ENCODE measurements around the gene COMP. TPM values are rescaled to one million over a fixed set of nuclear protein-coding genes. Genes with fewer than 3 reads are reported as not detected.

COMP gene
- total RNA-seq, 4 donors from 2014 or later = 1.3 to 8.0 (median 5.3) TPM; not detected in 1

DNA sequence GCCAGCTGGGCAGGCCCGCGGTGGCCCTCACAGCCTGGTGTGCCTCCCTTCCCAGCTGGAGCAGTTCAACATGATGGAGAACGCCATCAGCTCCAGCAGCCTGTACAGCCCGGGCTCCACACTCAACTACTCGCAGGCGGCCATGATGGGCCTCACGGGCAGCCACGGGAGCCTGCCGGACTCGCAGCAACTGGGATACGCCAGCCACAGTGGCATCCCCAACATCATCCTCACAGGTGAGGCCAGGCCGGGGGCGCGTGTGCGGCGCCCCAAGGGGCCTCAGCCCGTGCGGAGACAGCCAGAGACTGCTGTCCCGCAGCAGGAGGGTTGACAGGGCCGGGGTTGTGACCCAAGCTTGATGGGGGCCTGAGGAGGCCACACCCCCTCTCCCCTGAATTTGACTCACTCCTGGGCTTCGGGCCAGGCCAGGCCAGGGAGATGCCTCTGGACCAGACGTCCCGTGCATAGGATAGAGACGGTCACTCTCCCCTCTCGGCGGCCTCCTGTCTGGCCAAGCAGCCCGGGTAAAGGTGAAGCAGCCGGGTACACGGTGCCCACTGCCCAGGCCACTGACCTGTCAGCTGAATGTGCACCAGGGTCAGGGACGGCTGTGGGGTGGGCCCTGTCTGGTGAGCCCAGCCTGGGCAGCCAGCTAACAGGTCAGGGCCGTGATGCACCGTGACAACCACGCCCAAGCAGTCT lies 15.4 kb downstream of the COMP start:
- H3K27me3 ChIP-seq = peaks cover 0 to 58% (median 0%) of the 10 kb centered on the region in 4 donors
- TF ChIP-seq POLR2A (IDR thresholded peaks at IDR 0.05) = no peak
- TF ChIP-seq, protein P1, sequence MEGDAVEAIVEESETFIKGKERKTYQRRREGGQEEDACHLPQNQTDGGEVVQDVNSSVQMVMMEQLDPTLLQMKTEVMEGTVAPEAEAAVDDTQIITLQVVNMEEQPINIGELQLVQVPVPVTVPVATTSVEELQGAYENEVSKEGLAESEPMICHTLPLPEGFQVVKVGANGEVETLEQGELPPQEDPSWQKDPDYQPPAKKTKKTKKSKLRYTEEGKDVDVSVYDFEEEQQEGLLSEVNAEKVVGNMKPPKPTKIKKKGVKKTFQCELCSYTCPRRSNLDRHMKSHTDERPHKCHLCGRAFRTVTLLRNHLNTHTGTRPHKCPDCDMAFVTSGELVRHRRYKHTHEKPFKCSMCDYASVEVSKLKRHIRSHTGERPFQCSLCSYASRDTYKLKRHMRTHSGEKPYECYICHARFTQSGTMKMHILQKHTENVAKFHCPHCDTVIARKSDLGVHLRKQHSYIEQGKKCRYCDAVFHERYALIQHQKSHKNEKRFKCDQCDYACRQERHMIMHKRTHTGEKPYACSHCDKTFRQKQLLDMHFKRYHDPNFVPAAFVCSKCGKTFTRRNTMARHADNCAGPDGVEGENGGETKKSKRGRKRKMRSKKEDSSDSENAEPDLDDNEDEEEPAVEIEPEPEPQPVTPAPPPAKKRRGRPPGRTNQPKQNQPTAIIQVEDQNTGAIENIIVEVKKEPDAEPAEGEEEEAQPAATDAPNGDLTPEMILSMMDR (IDR thresholded peaks at IDR 0.05) = no peak
- H3K36me3 ChIP-seq = no peaks in the 10 kb centered on the region
- H3K27ac ChIP-seq = no peak overlapping the region
- intact Hi-C loops (cut with DNase I) = no loop called here
- H3K4me3 ChIP-seq = no peak overlapping the region
- H3K4me1 ChIP-seq = peaks cover 0 to 12% (median 0%) of the 10 kb centered on the region in 3 donors
- 87% methylated on average over 13 of the region's 33 CpGs; no CpG with 5 or more reads in 1 of the 2 donors for WGBS, 2 donors
- DNase-seq = no peak
- H3K9me3 ChIP-seq = no peaks in the 10 kb centered on the region

GRCh38 chr19:18774782-18775444 lies 16.2 kb downstream of the COMP start:
- TF ChIP-seq POLR2A (IDR thresholded peaks at IDR 0.05) = no peak
- TF ChIP-seq, protein P1 (IDR thresholded peaks at IDR 0.05) = no peak
- Histone ChIP-seq H3K36me3 (no peaks in the 10 kb centered on the region), H3K4me1 (peaks cover 0 to 12% (median 0%) of the 10 kb centered on the region in 3 donors), H3K27ac (no peak overlapping the region), H3K9me3 (no peaks in the 10 kb centered on the region), H3K27me3 (peaks cover 0 to 50% (median 0%) of the 10 kb centered on the region in 4 donors), H3K4me3 (no peak overlapping the region)
- intact Hi-C loops (cut with DNase I) = no loop called here
- DNase-seq = no peak
- WGBS, 2 donors = 75 to 96% methylated on average over 5 to 11 of the region's 40 CpGs

DNA sequence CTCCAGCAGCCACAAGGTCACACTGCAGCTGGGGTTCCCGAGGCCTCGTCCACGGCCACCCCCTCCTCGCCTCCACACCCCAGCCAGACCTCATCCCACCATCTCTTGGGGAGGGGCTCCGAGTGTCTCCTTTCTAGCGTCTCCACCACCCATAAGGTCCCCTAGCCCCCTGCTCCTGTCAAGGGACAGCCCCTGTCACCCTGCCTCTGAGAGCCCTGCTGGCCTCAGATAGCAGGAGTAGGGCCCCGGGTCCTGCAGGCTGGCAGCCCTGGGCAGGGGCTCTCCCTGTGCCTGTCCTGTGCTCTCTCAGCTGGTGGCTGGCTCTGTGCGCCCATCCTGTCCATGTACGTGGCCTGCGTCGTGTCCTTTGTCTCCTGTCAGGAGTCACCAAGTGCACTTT lies 17.0 kb downstream of the COMP start:
- Histone ChIP-seq H3K9me3 (no peaks in the 10 kb centered on the region), H3K4me1 (peaks cover 0 to 12% (median 0%) of the 10 kb centered on the region in 3 donors), H3K27me3 (peaks cover 0 to 44% (median 0%) of the 10 kb centered on the region in 4 donors), H3K4me3 (no peak overlapping the region), H3K27ac (no peak overlapping the region), H3K36me3 (no peaks in the 10 kb centered on the region)
- no peak for TF ChIP-seq POLR2A (IDR thresholded peaks at IDR 0.05)
- TF ChIP-seq, protein P1 (IDR thresholded peaks at IDR 0.05) = no peak
- DNase-seq = no peak
- 92 to 95% methylated on average over 8 to 9 of the region's 11 CpGs for WGBS, 2 donors
- intact Hi-C loops (cut with DNase I) = no loop called here

GRCh38 chr19:18773682-18774081 lies 17.4 kb downstream of the COMP start:
- Histone ChIP-seq H3K36me3 (no peaks in the 10 kb centered on the region), H3K27me3 (peaks cover 0 to 39% (median 0%) of the 10 kb centered on the region in 4 donors), H3K27ac (no peak overlapping the region), H3K4me3 (no peak overlapping the region), H3K4me1 (peaks cover 0 to 12% (median 0%) of the 10 kb centered on the region in 3 donors), H3K9me3 (no peaks in the 10 kb centered on the region)
- 55 to 88% methylated on average over 4 to 7 of the region's 9 CpGs for WGBS, 2 donors
- no peak for DNase-seq
- intact Hi-C loops (cut with DNase I) = no loop called here
- TF ChIP-seq, protein P1 (IDR thresholded peaks at IDR 0.05) = no peak
- TF ChIP-seq POLR2A (IDR thresholded peaks at IDR 0.05) = no peak

Data from esophagus squamous epithelium (tissue), 5 donors.